B cell (primary cell): ENCODE measurements around the gene EVC. TPM values are rescaled to one million over a fixed set of nuclear protein-coding genes. Genes with fewer than 3 reads are reported as not detected.

ENCODE experiments used
- ATAC-seq: fragments of 200-7000 bp; cut with Tn5 transposase; one replicate; pipeline ENCODE4 v1.10.0; 2021; ENCODE audit warnings: low read depth, mild to moderate bottlenecking, moderate number of reproducible peaks, moderate library complexity
- CTCF ChIA-PET: fragments of 350-600 bp; sonication (Branson Sonifier 250); formaldehyde crosslinking; loops from one replicate; lab custom pipeline; 2021; ENCODE audit warnings: antibody characterized with exemption, inconsistent platforms; lab: Charles Lee
- POLR2A ChIA-PET: fragments of 350-600 bp; sonication (Branson Sonifier 250); formaldehyde crosslinking; loops from one replicate; lab custom pipeline; 2021; ENCODE audit warnings: antibody characterized with exemption; lab: Charles Lee
- DNase-seq: peaks from one replicate; pipeline ENCODE4 v3.0.0; 2013
- H2AFZ ChIP-seq: 2 replicates; pipeline ENCODE4 v1.6.1; 2012; ENCODE audit warnings: mild to moderate bottlenecking, low read depth, low read length; ENCODE audit not compliant: insufficient read depth, poor library complexity, severe bottlenecking
- H3K27ac ChIP-seq, 2 donors: 1 replicate in 1 of 2; 2 replicates in 1 of 2; pipeline ENCODE4 v1.5.1; 2012 to 2013; ENCODE audit warnings: low read length in 2 of 2, mild to moderate bottlenecking in 2 of 2, moderate library complexity in 1 of 2
- H3K27me3 ChIP-seq, 4 experiments: fragments of 200-600 bp in 1 of 4; sonication (generic) in 1 of 4; replicated peaks in 1 of 4; 1 replicate in 2 of 4; 2 replicates in 2 of 4; pipeline versions ENCODE4 v1.6.1 to v1.7.0; 2013 to 2016; ENCODE audit warnings: low read length in 3 of 4, mild to moderate bottlenecking in 2 of 4, mixed read lengths in 1 of 4, moderate library complexity in 1 of 4; ENCODE audit not compliant: insufficient read depth in 4 of 4, control insufficient read depth in 3 of 4; ENCODE audit errors: control extremely low read depth in 1 of 4
- H3K36me3 ChIP-seq, 2 experiments: replicated peaks in 1 of 2; 1 replicate in 1 of 2; 2 replicates in 1 of 2; pipeline versions ENCODE4 v1.6.1 to v1.7.1; 2013; ENCODE audit warnings: low read length in 1 of 2; ENCODE audit not compliant: insufficient read depth in 2 of 2, control insufficient read depth in 1 of 2; ENCODE audit errors: control extremely low read depth in 1 of 2, extremely low read depth in 1 of 2
- H3K4me1 ChIP-seq, 2 donors: fragments of 200-600 bp in 1 of 2; sonication (generic) in 1 of 2; 1 replicate in 1 of 2; 2 replicates in 1 of 2; pipeline versions ENCODE4 v1.5.1 to v1.6.1; 2013 to 2017; ENCODE audit warnings: low read length in 2 of 2; ENCODE audit not compliant: control insufficient read depth in 2 of 2, insufficient read depth in 2 of 2
- H3K4me2 ChIP-seq: replicated peaks from 2 replicates; pipeline ENCODE3; 2012; ENCODE audit warnings: mild to moderate bottlenecking, low read depth, low read length; ENCODE audit not compliant: poor library complexity, severe bottlenecking
- H3K4me3 ChIP-seq, 5 experiments: fragments of 200-600 bp in 1 of 5; sonication (generic) in 1 of 5; 1 replicate in 3 of 5; 2 replicates in 2 of 5; pipeline versions ENCODE4 v1.5.1 to v1.7.0; 2011 to 2016; ENCODE audit warnings: low read length in 4 of 5, mild to moderate bottlenecking in 4 of 5, low read depth in 2 of 5, control low read depth in 1 of 5, moderate library complexity in 1 of 5; ENCODE audit not compliant: insufficient read depth in 1 of 5; ENCODE audit errors: control extremely low read depth in 1 of 5, extremely low read depth in 1 of 5
- H3K79me2 ChIP-seq: fragments of 200-600 bp; sonication (generic); one replicate; pipeline ENCODE4 v1.6.0; 2016; ENCODE audit warnings: low read length; ENCODE audit not compliant: control insufficient read depth, insufficient read depth
- H3K9ac ChIP-seq: fragments of 200-600 bp; sonication (generic); 2 replicates; pipeline ENCODE4 v1.6.1; 2017; ENCODE audit warnings: mild to moderate bottlenecking, low read length, moderate library complexity
- H3K9me3 ChIP-seq, 3 donors: one replicate each; pipeline versions ENCODE4 v1.6.1 to v1.7.1; 2013; ENCODE audit warnings: low read length in 2 of 3; ENCODE audit not compliant: control insufficient read depth in 2 of 3, insufficient read depth in 1 of 3; ENCODE audit errors: control extremely low read depth in 1 of 3
- H4K20me1 ChIP-seq: 2 replicates; pipeline ENCODE4 v1.6.0; 2012; ENCODE audit warnings: mild to moderate bottlenecking, low read length; ENCODE audit not compliant: insufficient read depth, control insufficient read depth, poor library complexity, severe bottlenecking
- H3K27ac Mint-ChIP-seq: one replicate; pipeline ENCODE4 v1.8.0; 2021; ENCODE audit warnings: mixed read lengths
- H3K27me3 Mint-ChIP-seq: one replicate; pipeline ENCODE4 v1.8.0; 2021; ENCODE audit warnings: mixed read lengths
- H3K4me1 Mint-ChIP-seq: one replicate; pipeline ENCODE4 v1.8.0; 2021; ENCODE audit warnings: mixed read lengths
- H3K4me3 Mint-ChIP-seq: one replicate; pipeline ENCODE4 v1.8.0; 2021; ENCODE audit warnings: mixed read lengths
- H3K9me3 Mint-ChIP-seq: one replicate; pipeline ENCODE4 v1.8.0; 2022; ENCODE audit warnings: mixed read lengths; ENCODE audit not compliant: insufficient read depth
- CTCF ChIP-seq: fragments of 200-600 bp; IDR thresholded peaks from one replicate; pipeline ENCODE4 v1.8.0; 2022; ENCODE audit warnings: antibody characterized with exemption, mild to moderate bottlenecking
- EZH2 ChIP-seq: IDR thresholded peaks from 2 replicates; pipeline ENCODE4 v1.6.1; 2012; ENCODE audit warnings: borderline replicate concordance, low read depth, mild to moderate bottlenecking, moderate library complexity, low read length; ENCODE audit not compliant: insufficient read depth, poor library complexity, severe bottlenecking
- WGBS: methylation state at CpG from one replicate; pipeline ENCODE4 v1.1.5; 2013; ENCODE audit warnings: missing lambda C conversion rate; ENCODE audit not compliant: insufficient coverage; 5-methylcytosine and 5-hydroxymethylcytosine counted together
- intact Hi-C: fragments of 100-400 bp; cut with micrococcal nuclease; formaldehyde crosslinking; loops from one replicate; pipeline ENCODE4 v1.10.0; 2022
- polyA plus RNA-seq: library from polyadenylated mRNA; depleted of rRNA; stranded (reverse); fragments of >200 nt; gene quantifications from 2 replicates; pipeline ENCODE4 v1.2.3, GENCODE V29; 2012
- total RNA-seq, 2 donors: library from RNA; stranded (reverse); fragments of 120-200 nt in 1 of 2; gene quantifications; 1 replicate in 1 of 2; 2 replicates in 1 of 2; pipeline versions ENCODE4 v1.2.3 to v1.2.4, GENCODE V29; 2013 to 2022

The EVC gene
- total and polyA plus RNA-seq, 2 donors (not counting 1 experiment from before 2014, with no cell fraction given): 1.5 TPM; not detected in 1

DNA sequence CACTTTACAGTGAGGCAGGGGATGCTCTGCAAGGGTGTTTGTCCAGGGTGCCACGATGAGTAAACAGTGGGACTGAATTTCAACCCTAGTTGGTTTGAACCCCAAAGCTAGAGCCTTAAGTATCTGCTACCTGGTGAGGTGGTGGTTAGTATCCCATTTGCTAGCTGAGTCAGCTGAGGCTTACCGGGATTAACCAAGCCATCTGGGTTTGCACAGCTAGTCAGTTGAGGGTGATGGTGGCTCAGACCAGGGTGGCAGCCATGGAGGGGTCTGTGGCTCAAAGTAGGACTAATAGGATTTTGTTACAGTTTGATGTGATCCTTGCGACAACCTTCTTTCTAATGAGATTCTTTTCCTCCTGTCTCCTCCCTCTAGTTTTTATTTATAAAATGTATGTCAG is 1.9 kb downstream of the EVC start:
- H3K4me1 Mint-ChIP-seq: peaks cover 8% of the 10 kb centered on the region
- Histone ChIP-seq H3K27me3 (peaks cover 0 to 22% (median 4%) of the 10 kb centered on the region in 4 experiments), H3K36me3 (no peaks in the 10 kb centered on the region), H2AFZ (no peak overlapping the region), H3K4me3 (no peak overlapping the region), H3K79me2 (no peaks in the 10 kb centered on the region), H3K4me2 (no peak overlapping the region), H3K9me3 (peaks cover 0 to 28% (median 0%) of the 10 kb centered on the region in 3 donors), H4K20me1 (no peaks in the 10 kb centered on the region), H3K27ac (no peak overlapping the region), H3K9ac (no peak overlapping the region), H3K4me1 (peaks cover 0 to 10% of the 10 kb centered on the region in 2 donors)
- no peak overlapping the region for H3K4me3 Mint-ChIP-seq
- no peak for TF ChIP-seq EZH2
- no peak for TF ChIP-seq CTCF
- ATAC-seq (no peak), DNase-seq (no peak)
- 88% methylated on average over 2 of the region's 3 CpGs for WGBS
- CTCF ChIA-PET: no interaction called here
- no peak overlapping the region for H3K27ac Mint-ChIP-seq
- H3K27me3 Mint-ChIP-seq: peaks cover 23% of the 10 kb centered on the region
- POLR2A ChIA-PET: no interaction called here
- H3K9me3 Mint-ChIP-seq: peaks cover 3% of the 10 kb centered on the region
- intact Hi-C loops: no loop called here

DNA sequence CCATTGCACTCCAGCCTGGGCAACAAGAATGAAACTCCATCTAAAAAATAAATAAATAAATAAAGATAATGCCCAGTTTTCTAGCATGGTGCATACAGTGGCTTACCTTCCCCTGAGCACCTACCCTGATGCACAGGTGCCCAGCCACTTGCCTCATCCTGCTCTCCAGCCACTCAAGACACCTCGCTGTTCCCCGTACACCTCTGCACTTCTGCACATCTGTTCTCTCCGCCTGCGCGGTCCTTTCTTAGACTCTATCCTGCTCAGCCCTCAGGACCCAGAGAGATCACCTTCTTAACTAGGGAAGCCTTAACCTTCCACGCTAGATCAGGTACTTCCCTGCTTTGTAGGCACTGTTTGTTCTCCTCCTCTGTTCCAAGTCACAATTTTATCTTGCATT is 2.9 kb downstream of the EVC start:
- no peak for TF ChIP-seq CTCF
- TF ChIP-seq EZH2: no peak
- Mint-ChIP-seq H3K9me3 (peaks cover 3% of the 10 kb centered on the region), H3K4me1 (peaks cover 8% of the 10 kb centered on the region), H3K27me3 (peaks cover 23% of the 10 kb centered on the region), H3K27ac (no peak overlapping the region), H3K4me3 (no peak overlapping the region)
- Histone ChIP-seq H3K4me3 (no peak overlapping the region), H3K27ac (no peak overlapping the region), H3K9me3 (peaks cover 0 to 27% (median 0%) of the 10 kb centered on the region in 3 donors), H3K27me3 (peaks cover 0 to 16% (median 4%) of the 10 kb centered on the region in 4 experiments), H4K20me1 (no peaks in the 10 kb centered on the region), H3K4me2 (no peak overlapping the region), H3K4me1 (peaks cover 0 to 7% of the 10 kb centered on the region in 2 donors), H2AFZ (no peak overlapping the region), H3K9ac (no peak overlapping the region), H3K79me2 (no peaks in the 10 kb centered on the region), H3K36me3 (no peaks in the 10 kb centered on the region)
- CTCF ChIA-PET: no interaction called here
- no peak for ATAC-seq
- DNase-seq: no peak
- 95% methylated on average over 5 of the region's 6 CpGs for WGBS
- intact Hi-C loops: no loop called here
- POLR2A ChIA-PET: no interaction called here
